ENCODE data around the gene CHST15. TPM values are rescaled to one million over a fixed set of nuclear protein-coding genes. Genes with fewer than 3 reads are reported as not detected.
"Not testable (repeated sequence)": the region's sequence is repeated elsewhere in the genome, so short reads cannot be mapped to it uniquely, and the experiment has no call there.

CHST15 gene
- total RNA-seq, 1 donor from 2014 or later = 4.5 TPM

GRCh38 chr10:124105045-124105444 lies 11.6 kb upstream of the CHST15 start:
- peaks cover 18% of the 10 kb centered on the region for H3K27me3 ChIP-seq (ENCODE audit: low read depth)
- no peaks in the 10 kb centered on the region for H3K36me3 ChIP-seq
- peaks cover 15% of the 10 kb centered on the region for H3K4me1 ChIP-seq
- intact Hi-C loops (cut with micrococcal nuclease) = no loop called here
- TF ChIP-seq, protein P1, sequence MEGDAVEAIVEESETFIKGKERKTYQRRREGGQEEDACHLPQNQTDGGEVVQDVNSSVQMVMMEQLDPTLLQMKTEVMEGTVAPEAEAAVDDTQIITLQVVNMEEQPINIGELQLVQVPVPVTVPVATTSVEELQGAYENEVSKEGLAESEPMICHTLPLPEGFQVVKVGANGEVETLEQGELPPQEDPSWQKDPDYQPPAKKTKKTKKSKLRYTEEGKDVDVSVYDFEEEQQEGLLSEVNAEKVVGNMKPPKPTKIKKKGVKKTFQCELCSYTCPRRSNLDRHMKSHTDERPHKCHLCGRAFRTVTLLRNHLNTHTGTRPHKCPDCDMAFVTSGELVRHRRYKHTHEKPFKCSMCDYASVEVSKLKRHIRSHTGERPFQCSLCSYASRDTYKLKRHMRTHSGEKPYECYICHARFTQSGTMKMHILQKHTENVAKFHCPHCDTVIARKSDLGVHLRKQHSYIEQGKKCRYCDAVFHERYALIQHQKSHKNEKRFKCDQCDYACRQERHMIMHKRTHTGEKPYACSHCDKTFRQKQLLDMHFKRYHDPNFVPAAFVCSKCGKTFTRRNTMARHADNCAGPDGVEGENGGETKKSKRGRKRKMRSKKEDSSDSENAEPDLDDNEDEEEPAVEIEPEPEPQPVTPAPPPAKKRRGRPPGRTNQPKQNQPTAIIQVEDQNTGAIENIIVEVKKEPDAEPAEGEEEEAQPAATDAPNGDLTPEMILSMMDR (IDR thresholded peaks at IDR 0.05; ENCODE audit: borderline replicate concordance) = no peak
- peaks cover 6% of the 10 kb centered on the region for H3K9me3 ChIP-seq (replicated peaks)
- no peak overlapping the region for H3K4me3 ChIP-seq
- no peak for DNase-seq
- H3K27ac ChIP-seq (replicated peaks) = no peak overlapping the region

GRCh38 chr10:124104011-124104627 lies 10.7 kb upstream of the CHST15 start:
- TF ChIP-seq, protein P1 (IDR thresholded peaks at IDR 0.05; ENCODE audit: borderline replicate concordance) = no peak
- peaks cover 14% of the 10 kb centered on the region for H3K27me3 ChIP-seq (ENCODE audit: low read depth)
- no peak overlapping the region for H3K27ac ChIP-seq (replicated peaks)
- H3K9me3 ChIP-seq (replicated peaks) = peaks cover 9% of the 10 kb centered on the region
- no peak for DNase-seq
- H3K4me3 ChIP-seq = no peak overlapping the region
- intact Hi-C loops (cut with micrococcal nuclease) = no loop called here
- H3K36me3 ChIP-seq = no peaks in the 10 kb centered on the region
- peaks cover 15% of the 10 kb centered on the region for H3K4me1 ChIP-seq

DNA sequence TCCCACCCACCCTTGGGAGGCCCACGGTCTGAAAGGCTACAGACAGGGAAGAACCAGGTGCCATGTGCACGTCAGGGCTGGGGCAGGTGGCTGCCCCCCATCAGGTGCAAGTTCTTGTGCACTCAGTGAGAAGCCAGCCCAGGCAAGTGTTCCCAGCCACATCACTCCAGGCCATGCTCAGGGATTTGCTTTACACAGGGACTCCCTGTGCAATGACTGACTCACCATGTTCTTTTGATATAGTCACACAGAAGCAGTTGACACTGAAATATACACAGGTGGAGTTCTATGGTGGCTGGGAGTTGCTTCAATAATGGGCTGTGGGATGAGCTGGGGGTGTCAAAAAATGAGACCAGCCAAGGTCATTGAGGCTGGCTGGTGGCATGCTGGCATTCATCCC lies 8.0 kb upstream of the CHST15 start:
- no peak for DNase-seq
- peaks cover 12% of the 10 kb centered on the region for H3K9me3 ChIP-seq (replicated peaks)
- TF ChIP-seq, protein P1 (IDR thresholded peaks at IDR 0.05; ENCODE audit: borderline replicate concordance) = no peak
- intact Hi-C loops (cut with micrococcal nuclease) = no loop called here
- peaks cover 13% of the 10 kb centered on the region for H3K4me1 ChIP-seq
- H3K4me3 ChIP-seq = no peak overlapping the region
- no peaks in the 10 kb centered on the region for H3K36me3 ChIP-seq
- H3K27ac ChIP-seq (replicated peaks) = no peak overlapping the region
- peaks cover 33% of the 10 kb centered on the region for H3K27me3 ChIP-seq (ENCODE audit: low read depth)

GRCh38 chr10:124100651-124101050 lies 7.3 kb upstream of the CHST15 start:
- Histone ChIP-seq H3K9me3 (replicated peaks) (peaks cover 14% of the 10 kb centered on the region), H3K27me3 (ENCODE audit: low read depth) (peaks cover 40% of the 10 kb centered on the region)
- DNase-seq; H3K4me3 ChIP-seq; intact Hi-C loops (cut with micrococcal nuclease); H3K4me1 ChIP-seq; H3K27ac ChIP-seq (replicated peaks); H3K36me3 ChIP-seq: not testable (repeated sequence)

GRCh38 chr10:124100124-124100523 lies 6.7 kb upstream of the CHST15 start:
- TF ChIP-seq, protein P1 (IDR thresholded peaks at IDR 0.05; ENCODE audit: borderline replicate concordance) = no peak
- H3K27ac ChIP-seq (replicated peaks) = no peak overlapping the region
- no peak overlapping the region for H3K4me3 ChIP-seq
- H3K9me3 ChIP-seq (replicated peaks) = peaks cover 14% of the 10 kb centered on the region
- intact Hi-C loops (cut with micrococcal nuclease) = no loop called here
- H3K27me3 ChIP-seq (ENCODE audit: low read depth) = peaks cover 45% of the 10 kb centered on the region
- DNase-seq = no peak
- peaks cover under 1% of the 10 kb centered on the region for H3K4me1 ChIP-seq
- no peaks in the 10 kb centered on the region for H3K36me3 ChIP-seq

GRCh38 chr10:124099604-124100003 lies 6.2 kb upstream of the CHST15 start:
- intact Hi-C loops (cut with micrococcal nuclease) = no loop called here
- Histone ChIP-seq H3K9me3 (replicated peaks) (peaks cover 14% of the 10 kb centered on the region), H3K4me3 (no peak overlapping the region), H3K27me3 (ENCODE audit: low read depth) (peaks cover 50% of the 10 kb centered on the region), H3K4me1 (peaks cover 2% of the 10 kb centered on the region), H3K27ac (replicated peaks) (no peak overlapping the region), H3K36me3 (no peaks in the 10 kb centered on the region)
- no peak for DNase-seq
- TF ChIP-seq, protein P1 (IDR thresholded peaks at IDR 0.05; ENCODE audit: borderline replicate concordance) = no peak
